Neural progenitor cell (in vitro differentiated cells): ENCODE data around the gene NRG3.

Experiments used
- EZH2 ChIP-seq: fragments of 200-600 bp; sonication (generic); IDR thresholded peaks from 2 replicates; pipeline ENCODE4 v1.6.1; 2017; ENCODE audit warnings: antibody characterized with exemption, mild to moderate bottlenecking, moderate library complexity
- TF ChIP-seq, protein P1 (sequence below): fragments of 200-600 bp; sonication (generic); IDR thresholded peaks from 2 replicates; pipeline ENCODE4 v1.5.1; 2017; ENCODE audit warnings: antibody characterized with exemption, mild to moderate bottlenecking

DNA sequence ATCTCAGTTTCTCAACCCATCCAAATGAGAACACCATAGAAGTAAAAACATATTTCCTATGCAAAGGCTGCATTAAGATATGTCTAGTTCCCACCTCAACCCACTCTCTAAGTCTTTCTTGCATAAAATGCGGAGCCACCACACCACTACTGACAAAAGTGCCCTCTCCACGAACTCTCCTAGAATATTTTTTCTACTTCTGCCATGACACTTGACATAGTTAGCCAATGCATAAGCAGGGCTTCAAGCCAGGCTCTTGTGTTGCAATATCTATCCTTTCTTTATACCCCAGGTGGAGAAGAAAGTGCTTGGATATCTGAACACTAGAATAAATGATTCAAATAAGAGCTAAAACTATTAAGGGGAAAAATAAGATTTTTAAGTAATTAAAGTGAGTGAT is 465.2 kb downstream of the NRG3 start:
- TF ChIP-seq, protein P1, sequence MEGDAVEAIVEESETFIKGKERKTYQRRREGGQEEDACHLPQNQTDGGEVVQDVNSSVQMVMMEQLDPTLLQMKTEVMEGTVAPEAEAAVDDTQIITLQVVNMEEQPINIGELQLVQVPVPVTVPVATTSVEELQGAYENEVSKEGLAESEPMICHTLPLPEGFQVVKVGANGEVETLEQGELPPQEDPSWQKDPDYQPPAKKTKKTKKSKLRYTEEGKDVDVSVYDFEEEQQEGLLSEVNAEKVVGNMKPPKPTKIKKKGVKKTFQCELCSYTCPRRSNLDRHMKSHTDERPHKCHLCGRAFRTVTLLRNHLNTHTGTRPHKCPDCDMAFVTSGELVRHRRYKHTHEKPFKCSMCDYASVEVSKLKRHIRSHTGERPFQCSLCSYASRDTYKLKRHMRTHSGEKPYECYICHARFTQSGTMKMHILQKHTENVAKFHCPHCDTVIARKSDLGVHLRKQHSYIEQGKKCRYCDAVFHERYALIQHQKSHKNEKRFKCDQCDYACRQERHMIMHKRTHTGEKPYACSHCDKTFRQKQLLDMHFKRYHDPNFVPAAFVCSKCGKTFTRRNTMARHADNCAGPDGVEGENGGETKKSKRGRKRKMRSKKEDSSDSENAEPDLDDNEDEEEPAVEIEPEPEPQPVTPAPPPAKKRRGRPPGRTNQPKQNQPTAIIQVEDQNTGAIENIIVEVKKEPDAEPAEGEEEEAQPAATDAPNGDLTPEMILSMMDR: no peak
- no peak for TF ChIP-seq EZH2
